CD4-positive, alpha-beta T cell treated with Interleukin-4 for 1 hour (primary cell): ENCODE data around the gene ADH1A.
"Not testable (repeated sequence)": the region's sequence is repeated elsewhere in the genome, so short reads cannot be mapped to it uniquely, and the experiment has no call there.

Source experiments
- DNase-seq, 2 donors: peaks; one replicate each; pipeline ENCODE4 v3.0.0-alpha.2; 2020 to 2022

The ADH1A gene

DNA sequence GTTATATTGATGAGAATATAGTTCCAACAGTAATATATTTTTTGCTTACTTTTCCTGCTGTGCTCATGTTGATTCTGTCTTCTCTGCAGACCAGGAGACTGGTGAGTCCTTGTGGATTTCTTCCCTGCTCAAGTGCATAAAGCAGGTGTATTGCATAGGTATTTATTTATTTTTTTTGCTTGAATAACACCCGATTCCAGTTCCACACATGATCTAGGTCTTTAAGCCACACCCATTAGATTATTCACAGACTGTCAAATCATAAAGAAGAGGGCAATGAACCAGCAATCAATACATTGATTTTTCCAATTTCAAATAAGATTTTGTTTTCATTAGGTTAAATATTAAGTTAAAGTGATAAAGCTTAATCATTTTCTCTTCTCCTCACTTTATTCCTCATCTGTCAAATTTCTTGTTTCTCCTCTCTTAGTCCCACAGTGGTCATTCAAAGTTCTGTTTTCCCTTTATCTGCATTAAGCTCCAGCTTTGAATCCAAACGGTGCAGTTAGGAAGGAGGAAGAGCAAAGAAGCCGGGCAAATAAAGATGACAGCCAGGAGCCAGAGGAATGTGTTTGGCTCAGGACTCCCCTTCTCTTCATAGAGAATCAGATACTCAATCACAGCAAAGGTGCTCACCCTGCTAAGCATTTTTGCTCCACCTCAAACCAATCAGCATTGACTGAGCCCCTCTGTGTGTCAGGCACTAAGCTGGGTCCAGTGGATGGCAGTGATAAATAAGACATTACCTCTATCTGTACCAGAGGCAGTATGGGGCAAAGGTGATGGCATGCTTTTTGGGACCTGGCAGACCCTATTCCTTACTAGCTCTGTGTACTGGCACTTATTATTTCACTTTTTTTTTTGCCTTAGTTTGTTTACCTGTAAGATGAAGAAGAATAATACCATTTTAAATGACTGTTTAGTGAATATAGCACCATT, at the start of gene ADH1A:
Gene ADH1A, minus strand, starts transcription at position 138 of the 939 bp plus-strand sequence. Its CDS starts 71 bp downstream, at position 67.
- no peak for DNase-seq

DNA sequence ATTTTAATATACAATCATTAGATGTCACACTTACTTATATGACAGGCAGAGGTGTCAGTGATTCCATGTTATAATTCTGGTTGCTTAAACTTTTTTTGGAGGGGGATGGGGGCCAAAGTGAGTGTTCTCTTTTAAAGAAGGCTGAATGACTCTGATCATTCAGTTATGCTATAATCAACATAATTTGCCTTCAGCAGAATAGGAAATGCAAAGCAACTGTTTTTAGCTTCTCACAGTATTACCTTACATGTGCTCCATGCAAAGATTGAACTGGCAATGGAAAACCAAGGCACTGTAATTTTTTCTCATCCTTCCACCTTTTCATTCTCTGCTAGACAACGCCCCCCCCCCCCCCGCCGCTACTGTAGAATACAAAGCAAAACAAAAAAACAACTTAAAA, 48.4 kb upstream of the ADH1A start:
- no peak for DNase-seq

DNA sequence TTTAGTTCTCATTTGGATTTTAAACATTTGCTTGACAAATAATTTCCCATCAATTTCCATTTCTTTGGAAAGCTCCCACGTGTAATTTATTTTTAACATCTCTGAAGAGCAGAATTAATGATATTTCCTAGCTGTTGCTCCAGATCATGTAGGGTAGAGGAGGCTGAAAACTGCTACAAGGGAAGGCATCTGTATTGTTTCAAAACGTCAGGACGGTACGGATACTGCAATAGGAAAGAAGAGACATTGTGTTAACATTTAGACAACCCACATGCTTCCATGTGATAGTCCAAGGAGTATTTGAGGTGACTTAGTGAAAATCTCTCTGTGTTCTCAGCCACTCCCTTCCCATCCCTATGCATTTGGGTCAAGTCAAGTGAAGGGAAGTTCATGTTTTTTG, 45.8 kb upstream of the ADH1A start:
- DNase-seq, result no peak

DNA sequence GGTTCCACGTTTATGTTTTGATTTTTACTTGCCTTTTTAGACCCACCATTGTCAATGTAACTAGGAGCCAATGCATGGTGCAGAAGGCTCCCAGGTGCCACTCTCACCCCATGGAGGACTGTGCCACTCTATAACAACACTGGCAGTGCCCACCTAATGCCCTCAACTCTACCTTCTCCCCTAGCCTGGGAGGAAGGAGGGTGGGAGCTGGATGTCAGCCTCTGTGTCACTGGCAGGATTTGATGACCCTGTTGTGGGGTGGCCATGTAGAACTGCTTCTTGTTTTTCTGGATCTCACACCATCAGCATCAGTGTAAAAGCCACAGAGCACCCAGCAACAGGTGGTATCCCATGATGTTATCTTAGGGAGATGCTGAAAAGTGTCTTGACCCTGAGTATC, 44.1 kb upstream of the ADH1A start:
- no peak for DNase-seq

DNA sequence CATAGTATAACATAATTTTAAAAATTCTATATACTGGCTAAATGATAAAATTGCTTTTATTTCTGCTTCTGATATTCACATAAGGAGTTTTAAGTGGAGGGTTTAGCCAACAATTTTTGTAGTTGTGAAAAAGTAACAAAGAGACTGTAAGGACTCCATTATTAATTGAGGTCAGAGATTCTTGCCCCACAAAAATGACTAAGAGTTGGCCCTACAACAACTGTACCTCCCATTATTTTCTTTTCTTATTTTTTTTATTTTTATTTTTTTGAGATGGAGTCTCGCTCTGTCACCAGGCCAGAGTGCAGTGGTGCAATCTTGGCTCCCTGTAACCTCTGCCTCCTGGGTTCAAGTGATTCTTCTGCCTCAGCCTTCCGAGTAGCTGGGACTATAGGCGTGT, 39.9 kb upstream of the ADH1A start:
- DNase-seq, result no peak

DNA sequence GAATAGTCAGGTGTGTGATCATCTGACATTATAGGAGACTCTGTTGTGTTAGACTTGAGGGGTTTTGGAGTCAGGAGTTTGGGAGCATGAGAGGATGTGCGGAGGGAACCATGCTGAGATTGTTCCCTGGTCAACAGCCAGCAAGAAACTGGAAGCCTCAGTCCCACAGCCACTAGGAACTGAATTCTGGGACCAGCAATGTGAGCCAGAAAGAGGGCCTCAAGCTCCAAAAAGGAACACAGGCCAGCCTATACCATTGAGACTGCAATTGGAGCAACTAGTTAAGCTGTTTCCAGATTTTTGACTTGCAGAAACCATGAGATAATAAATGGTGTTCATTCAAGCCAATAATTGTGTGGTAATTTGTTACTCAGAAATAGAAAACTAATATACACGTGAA, 39.1 kb upstream of the ADH1A start:
- no peak for DNase-seq

DNA sequence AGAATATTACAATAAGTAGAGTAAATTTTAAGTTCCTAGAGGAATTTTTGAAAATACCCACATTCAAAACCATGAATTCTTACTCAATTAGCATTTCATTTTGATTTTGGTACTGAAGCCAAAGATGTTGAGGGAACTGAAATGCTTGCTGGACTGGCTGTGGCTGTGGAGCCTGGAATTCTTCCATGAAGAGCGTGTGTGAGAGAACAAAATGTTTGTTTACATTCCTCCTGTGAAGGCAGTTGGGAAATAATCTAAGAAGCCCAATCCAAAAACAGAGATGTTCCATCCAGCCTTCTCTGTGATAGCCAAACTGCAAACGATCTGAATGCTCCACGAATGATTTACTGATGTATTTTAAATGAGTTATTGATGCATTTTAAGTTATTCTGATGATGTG, 34.2 kb upstream of the ADH1A start:
- no peak for DNase-seq

DNA sequence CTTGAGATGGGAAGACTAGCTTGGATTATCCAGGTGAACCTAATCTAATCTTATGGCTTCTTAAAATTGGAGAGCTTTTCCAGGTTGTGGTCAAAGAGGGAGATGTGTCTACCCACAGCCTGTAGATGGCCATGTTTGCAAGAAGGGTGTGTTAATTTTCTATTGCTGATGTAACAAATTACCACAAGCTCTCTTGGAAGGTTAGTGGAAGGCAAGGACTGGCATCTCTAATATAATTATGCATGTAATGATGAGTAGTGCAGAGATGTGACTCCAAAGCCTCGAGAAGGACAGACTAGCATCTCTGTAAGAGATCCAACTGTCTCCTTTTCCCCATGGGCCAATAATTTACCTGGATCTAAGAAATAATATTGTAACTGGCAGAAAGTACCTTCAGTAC, 33.6 kb upstream of the ADH1A start:
- DNase-seq, result no peak

DNA sequence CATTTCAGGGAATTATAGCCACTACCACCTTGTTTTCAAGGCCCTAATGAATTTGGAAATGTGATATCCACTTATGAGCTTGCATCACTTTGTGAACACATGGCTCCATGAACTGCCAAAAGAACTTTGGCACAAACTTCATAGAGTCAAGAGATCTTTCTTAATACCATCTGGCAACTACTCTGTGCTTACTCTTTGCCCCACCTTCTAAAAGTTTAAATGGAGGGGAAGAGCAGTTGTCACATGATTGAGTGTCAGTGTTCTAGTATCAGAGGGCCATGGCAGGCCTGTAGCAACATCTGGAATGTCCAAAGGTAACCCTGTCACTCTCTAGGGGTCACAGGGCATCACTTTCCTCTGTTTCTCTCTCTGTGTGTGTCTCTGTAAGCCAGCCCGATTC, 33.0 kb upstream of the ADH1A start:
- no peak for DNase-seq

DNA sequence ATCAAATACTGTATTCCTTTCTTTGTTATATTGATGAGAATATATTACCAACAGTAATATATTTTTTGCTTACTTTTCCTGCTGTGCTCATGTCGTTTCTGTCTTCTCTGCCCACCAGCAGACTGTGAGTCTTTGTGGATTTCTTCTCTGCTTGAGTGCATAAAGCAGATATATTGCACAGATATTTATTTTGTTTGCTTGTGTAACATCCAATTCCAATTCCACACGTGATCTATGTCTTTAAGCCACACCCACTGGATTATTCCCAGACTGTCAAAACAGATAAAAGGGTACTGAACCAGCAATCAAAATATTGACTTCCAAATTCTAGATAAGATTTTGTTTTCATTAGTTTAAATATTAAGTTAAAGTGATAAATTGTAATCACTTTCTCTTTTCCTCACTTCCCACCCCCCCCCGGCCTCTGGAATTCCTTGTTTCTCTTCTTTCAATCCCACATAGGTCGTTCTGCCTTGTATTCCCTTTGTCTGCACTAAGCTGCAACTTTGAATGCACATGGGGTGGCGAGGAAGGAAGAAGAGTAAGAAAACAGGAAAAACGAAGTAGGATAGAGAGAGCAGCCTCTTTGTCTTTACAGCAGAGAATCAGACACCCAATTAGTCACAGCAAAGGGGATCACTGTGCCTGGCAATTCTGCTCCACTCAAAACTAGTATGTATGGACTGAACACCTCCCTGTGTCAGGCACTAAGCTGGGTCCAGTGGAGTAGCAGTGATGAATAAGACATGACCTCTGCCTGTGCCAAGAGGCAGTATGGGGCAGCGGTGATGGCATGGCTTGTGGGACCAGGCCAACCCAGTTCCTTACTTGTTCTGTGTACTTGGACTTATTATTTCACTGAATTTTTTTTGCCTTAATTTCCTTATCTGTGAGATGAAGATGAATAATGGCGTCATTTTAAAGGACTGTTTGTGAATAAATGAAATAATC, 30.7 kb upstream of the ADH1A start, which contains the start of gene ADH1B:
Gene ADH1B, minus strand, starts transcription at position 161 of the 951 bp plus-strand sequence. Its CDS starts 70 bp downstream, at position 91.
- no peak for DNase-seq

DNA sequence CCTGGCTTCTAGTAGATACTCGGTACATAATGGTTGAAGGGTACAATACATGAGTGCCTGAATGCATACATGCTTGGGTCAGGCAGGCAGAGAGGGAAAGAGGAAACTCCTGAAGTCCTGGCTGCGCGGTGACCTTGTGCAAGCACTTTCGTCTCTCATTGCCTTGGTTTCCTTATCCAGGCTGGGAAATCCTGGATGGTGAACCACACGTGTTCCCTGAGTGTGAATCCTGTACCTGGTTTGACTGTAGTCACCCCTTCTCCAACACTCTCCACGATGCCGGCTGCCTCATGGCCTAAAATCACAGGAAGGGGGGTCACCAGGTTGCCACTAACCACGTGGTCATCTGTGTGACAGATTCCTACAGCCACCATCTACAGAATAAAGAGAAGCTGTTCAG, 27.0 kb upstream of the ADH1A start:
- DNase-seq, result not testable (repeated sequence)

DNA sequence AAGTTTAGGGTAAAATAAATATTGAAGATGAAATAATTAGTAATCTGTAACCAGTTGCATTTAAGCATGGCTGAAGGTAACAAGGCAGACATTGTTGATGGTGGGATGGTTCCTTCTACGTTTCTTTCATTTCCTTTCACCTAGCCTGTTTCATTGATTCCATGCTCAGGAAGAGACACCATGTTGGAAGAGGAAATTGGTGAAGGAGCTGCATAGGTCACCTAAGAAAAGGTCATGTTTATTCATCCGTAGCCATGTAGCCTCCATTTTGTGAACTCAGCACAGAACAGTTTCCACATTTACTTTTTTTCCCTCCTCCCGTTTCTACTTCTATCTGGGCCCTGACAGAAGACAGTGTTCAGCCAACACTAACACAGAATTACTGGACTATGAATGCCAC, 26.6 kb upstream of the ADH1A start:
- DNase-seq, result no peak

DNA sequence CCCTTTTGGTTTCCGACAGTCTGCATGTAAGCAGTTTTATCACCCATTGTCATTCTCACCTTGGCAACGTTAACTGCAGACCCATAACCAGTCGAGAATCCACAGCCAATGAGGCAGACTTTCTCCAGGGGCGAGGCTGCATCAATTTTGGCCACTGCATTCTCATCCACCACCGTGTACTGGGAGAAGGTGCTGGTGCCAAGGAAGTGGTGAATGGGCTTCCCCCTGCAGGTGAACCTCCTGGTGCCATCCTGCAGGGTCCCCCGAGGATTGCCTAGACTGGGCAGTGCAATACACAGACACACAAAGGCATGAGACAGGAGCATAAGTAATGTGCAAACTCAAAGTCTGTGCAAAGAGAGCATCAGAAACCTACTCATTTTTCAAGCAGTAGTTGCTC, 25.1 kb upstream of the ADH1A start:
- DNase-seq, result no peak

DNA sequence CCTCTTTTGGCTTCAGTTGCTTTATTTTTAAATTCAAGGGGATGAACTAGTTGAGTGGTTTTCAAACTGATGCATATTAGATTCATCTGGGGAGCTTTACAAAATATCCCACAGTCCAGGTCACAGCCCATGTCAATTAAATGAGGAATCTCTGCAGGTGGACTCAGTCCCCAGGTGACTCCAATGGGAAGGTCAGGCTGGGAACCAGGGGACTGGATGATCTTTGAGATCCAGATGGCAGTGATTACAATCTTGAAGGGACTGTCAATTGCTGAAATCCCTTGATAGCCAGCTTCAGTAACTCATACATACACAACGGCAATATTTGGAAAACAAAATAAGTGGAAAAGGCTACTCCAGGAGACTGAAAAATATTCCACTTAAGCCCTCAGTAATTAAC, 23.4 kb upstream of the ADH1A start:
- no peak for DNase-seq

DNA sequence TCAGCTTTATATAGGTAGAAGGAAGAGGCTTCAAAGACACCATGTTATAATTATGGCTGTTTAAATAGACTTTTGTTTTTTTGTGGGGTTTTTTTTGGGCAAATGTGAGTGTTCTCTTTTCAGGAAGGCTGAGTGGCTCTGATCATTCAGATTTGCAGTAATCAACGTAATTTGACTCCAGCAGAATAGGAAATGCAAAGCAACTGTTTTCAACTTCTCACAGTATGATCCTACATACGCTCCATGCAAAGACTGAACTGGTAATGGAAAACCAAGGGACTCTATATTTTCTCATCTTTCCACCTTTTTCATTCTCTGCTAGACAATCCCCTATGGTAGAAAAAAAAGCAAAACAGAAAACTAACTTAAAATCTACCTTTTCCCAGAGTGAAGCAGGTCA, 19.6 kb upstream of the ADH1A start:
- no peak for DNase-seq

DNA sequence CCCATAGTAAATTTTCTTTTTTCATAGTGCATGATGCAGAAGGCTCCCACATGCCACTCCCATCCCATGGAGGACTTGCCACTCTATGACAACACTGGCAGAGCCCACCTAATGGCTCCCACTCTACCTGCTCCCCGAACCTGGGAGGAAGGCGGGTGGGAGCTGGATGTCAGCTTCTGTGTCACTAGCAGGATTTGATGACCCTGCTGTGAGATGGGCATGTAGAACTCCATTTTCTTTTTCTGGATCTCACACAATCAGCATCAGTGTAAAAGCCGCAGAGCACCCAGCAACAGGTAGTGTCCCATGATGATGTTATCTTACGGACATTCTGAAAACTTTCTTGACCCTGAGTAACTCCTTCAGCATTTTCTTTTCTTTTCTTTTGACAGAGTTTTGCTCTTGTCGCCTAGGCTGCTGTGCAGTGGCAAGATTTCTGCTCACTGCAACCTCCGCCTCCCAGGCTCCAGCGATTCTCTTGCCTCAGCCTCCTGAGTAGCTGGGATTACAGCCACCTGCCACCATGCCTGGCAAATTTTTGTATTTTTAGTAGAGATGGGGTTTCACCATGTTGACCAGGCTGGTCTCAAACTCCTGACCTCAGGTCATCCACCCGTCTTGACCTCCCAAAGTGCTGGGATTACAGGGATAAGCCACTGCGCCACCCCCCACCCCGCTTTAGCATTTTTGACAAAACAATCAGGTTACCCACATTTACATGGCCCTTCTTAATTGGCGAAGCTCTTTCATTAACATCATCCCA, 15.0 kb upstream of the ADH1A start:
- DNase-seq, result no peak

DNA sequence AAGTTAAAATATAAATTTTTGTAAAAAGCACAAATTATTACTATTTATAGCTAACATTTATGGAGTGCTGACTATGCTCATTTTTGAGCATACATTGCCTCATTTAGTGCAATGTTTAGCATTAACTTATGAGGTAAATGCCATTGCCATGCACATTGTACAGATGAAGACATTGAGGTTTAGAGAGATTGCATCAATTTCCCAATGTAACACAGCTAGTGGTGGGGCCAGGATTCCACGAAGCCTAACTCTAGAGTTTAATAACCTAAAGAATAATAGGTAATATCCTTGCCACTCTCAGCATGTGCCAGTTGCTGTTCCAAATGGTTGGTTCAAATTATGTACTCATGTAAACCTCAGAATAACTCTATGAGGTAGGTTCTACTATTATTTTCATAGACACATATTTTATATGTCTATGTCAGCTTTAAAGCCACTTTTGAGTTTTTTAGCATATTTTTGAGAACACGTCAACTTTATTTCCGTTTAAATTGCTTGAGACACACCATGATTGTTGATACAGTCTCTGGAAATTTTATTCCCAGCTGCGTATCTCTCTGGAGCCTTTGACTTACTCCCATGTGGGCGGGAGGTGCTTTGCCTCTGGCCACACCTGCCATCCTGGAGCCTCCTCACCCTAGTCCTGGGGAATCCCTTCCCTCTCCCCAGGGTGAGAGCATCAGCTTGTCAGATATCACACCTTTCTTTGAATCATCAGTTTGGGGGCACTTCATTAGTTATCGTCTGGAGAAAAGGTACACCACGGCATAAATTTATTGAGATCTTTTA, 10.8 kb upstream of the ADH1A start:
- DNase-seq, result no peak

DNA sequence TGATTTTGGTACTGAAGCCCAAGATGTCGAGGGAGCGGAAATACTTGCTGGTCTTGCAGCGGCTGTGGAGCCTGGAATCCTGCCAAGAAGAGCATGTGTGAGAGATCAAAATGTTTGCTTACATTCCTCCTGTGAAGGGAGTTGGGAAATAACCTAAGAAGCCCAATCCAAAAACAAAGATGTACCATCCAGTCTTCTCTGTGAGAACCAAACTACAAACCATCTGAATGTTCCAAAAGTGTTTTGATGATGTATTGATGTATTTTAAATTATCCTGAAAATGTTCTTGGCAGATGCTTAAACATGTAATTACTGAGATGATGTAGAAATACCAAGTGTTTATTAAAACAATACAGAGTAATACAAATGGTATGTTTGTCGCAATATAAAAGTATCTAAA, 10.1 kb upstream of the ADH1A start:
- no peak for DNase-seq

DNA sequence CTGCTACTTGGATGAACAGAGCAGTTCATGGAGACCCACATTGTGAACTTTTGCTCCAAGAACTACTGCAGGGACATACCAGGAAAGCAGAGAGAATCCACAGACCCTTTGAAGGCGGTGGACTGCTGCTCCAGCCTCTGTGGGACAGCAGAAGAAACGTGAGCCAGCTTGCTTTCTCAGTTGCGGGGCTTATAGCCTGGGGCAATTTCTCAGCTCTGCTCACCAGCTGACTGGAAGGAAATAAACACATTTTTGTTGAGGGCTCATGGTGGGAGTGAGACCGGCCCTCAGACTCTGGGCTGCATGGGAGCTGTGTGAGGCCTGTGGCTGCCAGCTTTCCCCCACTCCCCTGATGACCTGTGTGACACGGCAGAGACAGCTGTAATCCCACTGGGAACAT, 2.6 kb upstream of the ADH1A start:
- DNase-seq, result no peak

DNA sequence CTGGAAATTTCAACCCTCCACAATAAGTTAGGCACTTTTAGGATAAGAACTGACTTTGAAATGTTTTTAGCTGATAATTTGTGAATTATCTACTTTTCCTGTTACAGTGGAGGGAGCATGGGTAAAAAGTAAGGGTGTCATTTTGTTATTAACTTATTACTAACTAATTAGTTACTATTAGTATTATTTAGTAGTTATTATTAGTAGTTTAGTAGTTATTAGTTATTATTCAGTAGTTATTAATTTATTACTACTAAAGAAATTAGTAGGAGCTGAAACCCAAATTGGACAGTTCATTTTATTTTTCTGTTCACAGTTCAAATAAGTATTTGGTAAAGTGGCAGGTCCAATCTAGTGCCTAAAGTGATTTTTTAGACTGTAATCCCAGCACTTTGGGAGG, 5.4 kb downstream of the ADH1A start:
- no peak for DNase-seq

DNA sequence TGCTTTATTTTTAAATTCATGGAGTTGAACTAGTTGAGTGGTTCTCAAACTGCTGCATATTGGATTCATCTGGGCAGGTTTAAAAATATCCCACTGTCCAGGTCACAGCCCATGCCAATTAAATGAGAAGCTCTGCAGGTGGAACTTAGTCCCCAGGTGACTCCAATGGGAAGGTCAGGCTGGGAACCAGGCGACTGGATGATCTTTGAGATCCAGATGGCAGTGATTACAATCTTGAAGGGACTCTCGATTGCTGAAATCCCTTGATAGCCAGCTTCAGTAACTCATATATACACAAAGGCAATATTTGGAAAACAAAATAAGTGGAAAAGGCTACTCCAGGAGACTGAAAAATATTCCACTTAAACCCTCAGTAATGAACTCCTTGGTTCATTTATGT, 8.1 kb downstream of the ADH1A start:
- DNase-seq, result no peak

DNA sequence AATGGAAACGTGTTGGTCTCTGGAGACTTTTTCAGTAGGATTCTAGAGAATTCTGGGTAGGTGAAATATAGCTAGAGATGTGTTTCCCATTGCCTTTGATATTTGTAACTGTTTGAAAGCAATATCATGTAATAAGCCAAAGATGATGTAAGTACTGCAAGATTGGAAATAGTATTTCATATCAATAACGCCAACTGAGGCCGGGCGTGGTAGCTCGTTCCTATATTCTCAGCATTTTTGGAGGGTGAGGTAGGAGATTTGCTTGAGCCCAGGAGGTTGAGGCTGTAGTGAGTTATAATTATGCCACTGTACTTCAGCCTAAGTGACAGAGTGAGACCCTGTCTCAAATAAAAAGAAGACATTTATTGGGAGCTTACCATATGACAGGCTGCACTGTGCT, 9.5 kb downstream of the ADH1A start:
- DNase-seq, result no peak
